Measurements from ENCODE around the gene TMEM184A. TPM values are rescaled to one million over a fixed set of nuclear protein-coding genes. Genes with fewer than 3 reads are reported as not detected.

The TMEM184A gene
- total and polyA plus RNA-seq, 2 of the 13 experiments (the other 11 are each of a cell fraction or from before 2014, with no cell fraction given): 9.5 to 20.4 TPM

- TF ChIP-seq FOXO4 (CRISPR knock-in tag; conservative IDR thresholded peaks at IDR 0.05) (no peak), DNMT3B (CRISPR knock-in tag; conservative IDR thresholded peaks at IDR 0.05) (no peak), ZNF296 (CRISPR knock-in tag; conservative IDR thresholded peaks at IDR 0.05) (no peak), PCBP2 (optimal IDR thresholded peaks at IDR 0.05; ENCODE audit: low read depth, low read length, poor library complexity, severe bottlenecking) (no peak), SP1 (IDR thresholded peaks at IDR 0.05) (no peak), SP1 (CRISPR knock-in tag; IDR thresholded peaks at IDR 0.05) (peak; percentile 50; the same call in 1 of the 2 replicates), ZNF530 (CRISPR knock-in tag; IDR thresholded peaks at IDR 0.05; ENCODE audit: low read depth) (no peak), MATR3 (CRISPR knock-in tag; IDR thresholded peaks at IDR 0.05) (no peak), ZNF580 (CRISPR knock-in tag; IDR thresholded peaks at IDR 0.05; ENCODE audit: borderline replicate concordance, low read depth) (peak; percentile 85; the same call in 1 of the 2 replicates), CHD4 (IDR thresholded peaks at IDR 0.05; ENCODE audit: borderline replicate concordance, low read length) (no peak), ZNF460 (CRISPR knock-in tag; IDR thresholded peaks at IDR 0.05; ENCODE audit: borderline replicate concordance) (no peak), ZFX (CRISPR knock-in tag; IDR thresholded peaks at IDR 0.05; ENCODE audit: low read depth) (peak; percentile 90), ZNF639 (CRISPR knock-in tag; conservative IDR thresholded peaks at IDR 0.05) (peak; percentile 95), ZBTB40 (IDR thresholded peaks at IDR 0.05) (peak; percentile 87), ZBTB40 (CRISPR knock-in tag; IDR thresholded peaks at IDR 0.05) (peak; percentile 71), ZNF670 (CRISPR knock-in tag; IDR thresholded peaks at IDR 0.05; ENCODE audit: borderline replicate concordance) (peak; percentile 30; the same call in 1 of the 2 replicates), FOXM1 (CRISPR knock-in tag; IDR thresholded peaks at IDR 0.05) (no peak)
These were observed 51.9 kb downstream of the TMEM184A start, which contains the start of gene INTS1 (continued) for GRCh38 chr7:1503816-1504775.

All from HepG2 (cell line).